HepG2 (cell line): ENCODE data around the gene CHRNB1. TPM values are rescaled to one million over a fixed set of nuclear protein-coding genes. Genes with fewer than 3 reads are reported as not detected.

Source experiments
- ADNP ChIP-seq: sonication (generic); formaldehyde crosslinking; IDR thresholded peaks from 2 replicates; pipeline ENCODE4 v1.4.0; 2020; ENCODE audit warnings: missing genetic modification reagents
- CREM ChIP-seq, 2 experiments: sonication (generic) in 1 of 2; formaldehyde crosslinking in 1 of 2; IDR thresholded peaks; 2 replicates each; pipeline versions ENCODE4 v1.4.0 to v1.6.1; 2016 to 2020; ENCODE audit warnings: antibody characterized with exemption in 1 of 2, mild to moderate bottlenecking in 1 of 2, missing genetic modification reagents in 1 of 2
- E2F5 ChIP-seq: sonication (generic); formaldehyde crosslinking; conservative IDR thresholded peaks from 2 replicates; pipeline ENCODE4 v1.4.0; 2020; ENCODE audit warnings: missing genetic modification reagents
- HMGA1 ChIP-seq: sonication (generic); formaldehyde crosslinking; conservative IDR thresholded peaks from 2 replicates; pipeline ENCODE4 v1.4.0; 2020; ENCODE audit warnings: missing genetic modification reagents
- HMGXB3 ChIP-seq: sonication (generic); formaldehyde crosslinking; IDR thresholded peaks from 2 replicates; pipeline ENCODE4 v1.4.0; 2020; ENCODE audit warnings: missing genetic modification reagents, borderline replicate concordance
- IRF2 ChIP-seq: IDR thresholded peaks from 2 replicates; pipeline ENCODE4 v1.6.1; 2018; ENCODE audit warnings: missing genetic modification reagents, missing compliant biosample characterization
- ZBTB14 ChIP-seq: sonication (generic); formaldehyde crosslinking; IDR thresholded peaks from 2 replicates; pipeline ENCODE4 v1.4.0; 2020; ENCODE audit warnings: missing genetic modification reagents
- ZBTB44 ChIP-seq: sonication (generic); formaldehyde crosslinking; IDR thresholded peaks from 2 replicates; pipeline ENCODE4 v1.4.0; 2020; ENCODE audit warnings: missing genetic modification reagents
- ZMYM4 ChIP-seq: sonication (generic); formaldehyde crosslinking; IDR thresholded peaks from 2 replicates; pipeline ENCODE4 v1.8.1; 2023; ENCODE audit warnings: mild to moderate bottlenecking, missing genetic modification reagents
- ZNF292 ChIP-seq: sonication (generic); formaldehyde crosslinking; IDR thresholded peaks from 2 replicates; pipeline ENCODE4 v1.8.1; 2022; ENCODE audit warnings: mild to moderate bottlenecking, low read depth, missing genetic modification reagents, borderline replicate concordance
- ZNF30 ChIP-seq: sonication (generic); formaldehyde crosslinking; IDR thresholded peaks from 2 replicates; pipeline ENCODE4 v1.5.0; 2020; ENCODE audit warnings: mild to moderate bottlenecking, missing genetic modification reagents
- ZNF562 ChIP-seq: sonication (generic); formaldehyde crosslinking; IDR thresholded peaks from 2 replicates; pipeline ENCODE4 v1.8.0; 2022; ENCODE audit warnings: missing genetic modification reagents, borderline replicate concordance
- ZNF576 ChIP-seq: sonication (generic); formaldehyde crosslinking; IDR thresholded peaks from 2 replicates; pipeline ENCODE4 v1.4.0; 2020; ENCODE audit warnings: mild to moderate bottlenecking, missing genetic modification reagents
- ZNF710 ChIP-seq: sonication (generic); formaldehyde crosslinking; IDR thresholded peaks from 2 replicates; pipeline ENCODE4 v1.5.0; 2020; ENCODE audit warnings: mild to moderate bottlenecking, missing genetic modification reagents, borderline replicate concordance
- ZNF75D ChIP-seq: sonication (generic); formaldehyde crosslinking; IDR thresholded peaks from 2 replicates; pipeline ENCODE4 v1.8.1; 2023; ENCODE audit warnings: missing genetic modification reagents, mild to moderate bottlenecking, borderline replicate concordance
- ZNF768 ChIP-seq: sonication (generic); formaldehyde crosslinking; IDR thresholded peaks from 2 replicates; pipeline ENCODE4 v1.4.0; 2020; ENCODE audit warnings: missing genetic modification reagents
- ZNF816 ChIP-seq: sonication (generic); formaldehyde crosslinking; IDR thresholded peaks from 2 replicates; pipeline ENCODE4 v1.8.0; 2022; ENCODE audit warnings: missing genetic modification reagents, mild to moderate bottlenecking, borderline replicate concordance
- polyA plus RNA-seq, 8 experiments: library from polyadenylated mRNA; depleted of rRNA in 3 of 8; stranded (reverse) in 7 of 8; unstranded in 1 of 8; fragments of >200 nt; fragmentation: Illumina TruSeq in 4 of 8; extraction: Trizol in 4 of 8; gene quantifications; 2 replicates each; pipeline versions ENCODE4 v1.2.1 to v1.2.3, GENCODE V29; 2011 to 2016; ENCODE audit warnings: low read depth in 4 of 8, missing spikeins in 1 of 8, mixed read lengths in 1 of 8; ENCODE audit not compliant: insufficient read depth in 1 of 8
- total RNA-seq, 5 experiments: library from RNA; depleted of rRNA; stranded (reverse); fragments of >200 nt; fragmentation: Illumina TruSeq; extraction: Trizol; gene quantifications; 2 replicates each; pipeline ENCODE4 v1.2.3, GENCODE V29; 2016; ENCODE audit warnings: low read depth in 1 of 5

The CHRNB1 gene
- total and polyA plus RNA-seq, 2 of the 13 experiments (the other 11 are each of a cell fraction or from before 2014, with no cell fraction given): 5.4 to 33.7 TPM

- TF ChIP-seq ZNF30 (CRISPR knock-in tag): no peak
- no peak for TF ChIP-seq HMGXB3
- no peak for TF ChIP-seq ZNF562 (CRISPR knock-in tag)
- TF ChIP-seq ZNF710 (CRISPR knock-in tag): 0 out of 2 replicates have a peak, but pooled peaks have one; percentile 61
- no peak for TF ChIP-seq ZBTB14
- TF ChIP-seq CREM (IDR thresholded peaks at IDR 0.05): 0 out of 2 replicates have a peak, but pooled peaks have one; percentile 19
- no peak for TF ChIP-seq CREM (CRISPR knock-in tag; IDR thresholded peaks at IDR 0.05)
- TF ChIP-seq IRF2 (CRISPR knock-in tag): peak; percentile 37; the same call in 1 of the 2 replicates
- TF ChIP-seq HMGA1: no peak
- TF ChIP-seq ZNF75D (CRISPR knock-in tag): no peak
- no peak for TF ChIP-seq ADNP
- TF ChIP-seq ZNF576 (CRISPR knock-in tag): no peak
- TF ChIP-seq E2F5 (CRISPR knock-in tag): no peak
- TF ChIP-seq ZNF292 (CRISPR knock-in tag): peak; percentile 28; the same call in 1 of the 2 replicates
- no peak for TF ChIP-seq ZMYM4 (CRISPR knock-in tag)
- no peak for TF ChIP-seq ZNF816 (CRISPR knock-in tag)
- TF ChIP-seq ZNF768: 0 out of 2 replicates have a peak, but pooled peaks have one; percentile 51
- TF ChIP-seq ZBTB44 (CRISPR knock-in tag): no peak
Observed at GRCh38 chr17:7444682-7445618, at the start of gene CHRNB1 (continued).
